K562 (cell line): ENCODE data around the gene GIMAP8. TPM values are rescaled to one million over a fixed set of nuclear protein-coding genes. Genes with fewer than 3 reads are reported as not detected.

Experiments used
- ATAC-seq: fragments of 200-7000 bp; cut with Tn5 transposase; 3 replicates; pipeline ENCODE4 v1.9.1; 2020; ENCODE audit warnings: moderate library complexity
- BruUV-seq: library from RNA; stranded (reverse); fragments of 400-500 nt; replicated peaks from 2 replicates; lab custom pipeline; 2021; lab: Mats Ljungman, UMichigan
- CTCF ChIA-PET: fragments of 300-600 bp; formaldehyde crosslinking; extraction: SDS; loops from one replicate; lab custom pipeline; 2021; ENCODE audit warnings: low intra/inter-chr PET ratio; lab: Yijun Ruan, JAX
- POLR2A ChIA-PET: fragments of 300-600, 350-650 bp; sonication (Branson Sonifier 250); formaldehyde crosslinking; extraction: SDS; loops from one replicate; lab custom pipeline; 2021; ENCODE audit warnings: antibody characterized with exemption, inconsistent platforms; lab: Yijun Ruan, JAX
- DNase-seq, 4 experiments: peaks; one replicate each; pipeline versions ENCODE4 v3.0.0 to v3.0.0-alpha.2; 2011 to 2018; ENCODE audit warnings: low spot score in 3 of 4, mixed read lengths in 3 of 4; ENCODE audit errors: extremely low read depth in 1 of 4
- FAIRE-seq: peaks from 2 replicates; lab custom pipeline; 2011; peaks lifted over from hg19 to GRCh38; lab: Jason Lieb, UNC
- H2AFZ ChIP-seq: 2 replicates; pipeline ENCODE4 v1.6.0; 2011; ENCODE audit warnings: low read depth, low read length, control low read depth, inconsistent platforms
- H3K27ac ChIP-seq: fragments of 200-600 bp; 3 replicates; pipeline ENCODE4 v1.8.0; 2011; ENCODE audit warnings: low read depth, mild to moderate bottlenecking, control low read depth, inconsistent platforms, low read length, moderate library complexity, mixed read lengths; ENCODE audit errors: extremely low read depth
- H3K27me3 ChIP-seq, 2 experiments: fragments of 300-600 bp in 1 of 2; 2 replicates in 1 of 2; 3 replicates in 1 of 2; pipeline versions ENCODE4 v1.6.0 to v1.8.0; 2011; ENCODE audit warnings: inconsistent platforms in 2 of 2, low read length in 2 of 2, mild to moderate bottlenecking in 1 of 2, mixed read lengths in 1 of 2, moderate library complexity in 1 of 2; ENCODE audit not compliant: control insufficient read depth in 2 of 2, insufficient read depth in 2 of 2
- H3K36me3 ChIP-seq: fragments of 300-600 bp; 3 replicates; pipeline ENCODE4 v1.8.0; 2011; ENCODE audit warnings: mild to moderate bottlenecking, low read length, inconsistent platforms; ENCODE audit not compliant: control insufficient read depth, insufficient read depth
- H3K4me1 ChIP-seq, 2 experiments: fragments of 200-600 bp in 1 of 2; replicated peaks in 1 of 2; 2 replicates in 1 of 2; 3 replicates in 1 of 2; pipeline versions ENCODE4 v1.5.1 to v1.8.0; 2011; ENCODE audit warnings: inconsistent platforms in 2 of 2, low read length in 2 of 2, mild to moderate bottlenecking in 1 of 2, mixed read lengths in 1 of 2, moderate library complexity in 1 of 2; ENCODE audit not compliant: control insufficient read depth in 2 of 2, insufficient read depth in 2 of 2
- H3K4me2 ChIP-seq: 2 replicates; pipeline ENCODE4 v1.6.1; 2011; ENCODE audit warnings: low read length, control low read depth, inconsistent platforms, mixed read lengths; ENCODE audit not compliant: insufficient read depth
- H3K4me3 ChIP-seq: fragments of 200-600 bp; sonication (generic), shearing (Covaris generic); 2 replicates; pipeline ENCODE4 v1.5.1; 2016; ENCODE audit warnings: control low read depth, inconsistent platforms
- H3K79me2 ChIP-seq: fragments of 200-600 bp; 3 replicates; pipeline ENCODE4 v1.8.0; 2011; ENCODE audit warnings: low read length, inconsistent platforms; ENCODE audit not compliant: control insufficient read depth, insufficient read depth
- H3K9ac ChIP-seq, 2 experiments: 2 replicates each; pipeline versions ENCODE4 v1.6.0 to v1.6.1; 2011; ENCODE audit warnings: low read depth in 2 of 2, low read length in 2 of 2, control low read depth in 1 of 2, inconsistent platforms in 1 of 2, mild to moderate bottlenecking in 1 of 2, mixed read lengths in 1 of 2; ENCODE audit not compliant: insufficient read depth in 1 of 2
- H3K9me1 ChIP-seq: one replicate; pipeline ENCODE4 v1.6.0; 2011; ENCODE audit warnings: inconsistent platforms, mild to moderate bottlenecking, low read length, moderate library complexity; ENCODE audit not compliant: control insufficient read depth, insufficient read depth
- H3K9me3 ChIP-seq: replicated peaks from 2 replicates; pipeline ENCODE4 v1.5.1; 2011; ENCODE audit warnings: low read depth, low read length, inconsistent platforms; ENCODE audit not compliant: control insufficient read depth, insufficient read depth
- H4K20me1 ChIP-seq: replicated peaks from 2 replicates; pipeline ENCODE4 v1.6.1; 2011; ENCODE audit warnings: low read length, inconsistent platforms, mixed read lengths; ENCODE audit not compliant: control insufficient read depth, insufficient read depth
- CUX1 ChIP-seq: fragments of 200-800 bp; sonication (Bioruptor generic); IDR thresholded peaks from 2 replicates; pipeline ENCODE4 v1.6.1; 2016; ENCODE audit warnings: missing genetic modification characterization, missing compliant biosample characterization
- MTF1 ChIP-seq: fragments of 250-450 bp; sonication (Bioruptor Pico); IDR thresholded peaks from 2 replicates; pipeline ENCODE4 v1.9.0; 2021; ENCODE audit warnings: moderate library complexity, mild to moderate bottlenecking, inconsistent platforms, borderline replicate concordance
- SAFB2 ChIP-seq: fragments of 200-400 bp; formaldehyde crosslinking; IDR thresholded peaks from 2 replicates; pipeline ENCODE4 v1.6.1; 2018; ENCODE audit warnings: borderline replicate concordance, low read length, low read depth, moderate library complexity; ENCODE audit not compliant: severe bottlenecking
- SIN3A ChIP-seq, 2 experiments: fragments of 150-350 bp in 1 of 2; IDR thresholded peaks; 2 replicates each; pipeline ENCODE4 v1.6.1; 2011 to 2016; ENCODE audit warnings: borderline replicate concordance in 2 of 2, low read depth in 2 of 2, low read length in 2 of 2, mild to moderate bottlenecking in 2 of 2, moderate library complexity in 2 of 2; ENCODE audit not compliant: control insufficient read depth in 1 of 2
- TAF15 ChIP-seq: fragments of 200-400 bp; formaldehyde crosslinking; IDR thresholded peaks from 2 replicates; pipeline ENCODE4 v1.6.1; 2017; ENCODE audit warnings: mild to moderate bottlenecking, low read depth, low read length, moderate library complexity
- TCFL5 ChIP-seq: fragments of 250-450 bp; sonication (Bioruptor Pico); conservative IDR thresholded peaks from 2 replicates; pipeline ENCODE4 v1.6.1; 2021; ENCODE audit warnings: mild to moderate bottlenecking, moderate library complexity, matching md5 sums
- WGBS: fragments of 100-300 bp; shearing (Covaris generic); methylation state at CpG from one replicate; pipeline ENCODE4 v1.1.6; 2016; ENCODE audit warnings: low coverage, mixed read lengths; ENCODE audit not compliant: insufficient coverage; ENCODE audit errors: missing lambda C conversion rate; 5-methylcytosine and 5-hydroxymethylcytosine counted together
- in situ Hi-C: fragments of 300-500 bp; cut with MboI; formaldehyde crosslinking; loops from 4 replicates; pipeline ENCODE4 v1.15.0; 2018; ENCODE audit warnings: inconsistent platforms, mixed read lengths
- intact Hi-C: fragments of 100-400 bp; cut with micrococcal nuclease; formaldehyde crosslinking; loops from 2 replicates; pipeline ENCODE4 v1.14.2; 2022
- polyA plus RNA-seq, 8 experiments: library from polyadenylated mRNA; depleted of rRNA in 4 of 8; stranded (reverse) in 5 of 8; unstranded in 3 of 8; fragments of >200 nt; fragmentation: Nextera tagmentation in 2 of 8; fragmentation: Illumina TruSeq in 1 of 8; extraction: Ambion mirVana in 2 of 8; extraction: Trizol in 1 of 8; gene quantifications; 2 replicates each; pipeline versions ENCODE4 v1.2.1 to v1.2.3, GENCODE V29; 2011 to 2014; ENCODE audit warnings: inconsistent platforms in 1 of 8, missing spikeins in 1 of 8
- total RNA-seq, 7 experiments: library from RNA; depleted of rRNA in 6 of 7; stranded (reverse); fragments of >200 nt in 6 of 7; fragmentation: Illumina TruSeq in 2 of 7; extraction: Trizol in 2 of 7; gene quantifications; 2 replicates each; pipeline versions ENCODE4 v1.2.1 to v1.2.3, GENCODE V29; 2011 to 2021; ENCODE audit warnings: low replicate concordance in 1 of 7

Gene GIMAP8
- total and polyA plus RNA-seq, 9 of the 15 experiments (the other 6 are each of a cell fraction or from before 2014, with no cell fraction given): not detected

GRCh38 chr7:150442811-150443210, 7.6 kb upstream of the GIMAP8 start:
- TF ChIP-seq TCFL5 (no peak), MTF1 (no peak), CUX1 (CRISPR knock-in tag) (no peak), SIN3A (IDR thresholded peaks at IDR 0.05; ENCODE audit: borderline replicate concordance in 2 of 2, control insufficient read depth in 1 of 2, low read depth in 2 of 2, low read length in 2 of 2) (no peak), SAFB2 (no peak), TAF15 (no peak)
- H3K4me2 ChIP-seq: no peak overlapping the region
- CTCF ChIA-PET: no interaction called here
- no peak for DNase-seq
- no peak overlapping the region for H3K9ac ChIP-seq
- H3K9me3 ChIP-seq: peaks cover 12% of the 10 kb centered on the region
- intact Hi-C loops: no loop called here
- FAIRE-seq: no peak
- H3K4me3 ChIP-seq: no peak overlapping the region
- in situ Hi-C loops: no loop called here
- no peak for ATAC-seq
- H3K79me2 ChIP-seq: no peaks in the 10 kb centered on the region
- no peaks in the 10 kb centered on the region for H4K20me1 ChIP-seq
- POLR2A ChIA-PET: interaction anchor here (0.6 to 5.5 kb wide), 2 partner anchors 10 to 23 kb away, joined by 3 to 29 read pairs; no protein-coding TSS in a partner anchor
- H2AFZ ChIP-seq: no peak overlapping the region; the same call in 1 of the 2 replicates
- BruUV-seq: no TSS peak
- 4% methylated on average over 20 of the region's 20 CpGs for WGBS
- no peaks in the 10 kb centered on the region for H3K9me1 ChIP-seq
- H3K27ac ChIP-seq: no peak overlapping the region
- H3K27me3 ChIP-seq: peaks cover 42 to 49% of the 10 kb centered on the region in 2 experiments; a peak in 4 of 5 replicates
- H3K36me3 ChIP-seq: no peaks in the 10 kb centered on the region
- peaks cover 0 to 6% of the 10 kb centered on the region in 2 experiments; a peak in 1 of 5 replicates for H3K4me1 ChIP-seq
